ENCODE measurements around the gene MTURN.

GRCh38 chr7:30157204-30157603 is 22.4 kb downstream of the MTURN start:
- TF ChIP-seq CTCF (optimal IDR thresholded peaks at IDR 0.05 in 1 of 3, IDR thresholded peaks at IDR 0.05 in 1 of 3, conservative IDR thresholded peaks at IDR 0.05 in 1 of 3; ENCODE audit: extremely low read depth in 1 of 3, insufficient read depth in 2 of 3, low read length in 3 of 3) (no peak), EZH2 (IDR thresholded peaks at IDR 0.05; ENCODE audit: low read length) (no peak)
